WI38 (cell line): ENCODE measurements around the gene ERCC3.

Experiments
- H3K4me3 ChIP-seq: 2 replicates; pipeline ENCODE4 v1.5.1; 2011; ENCODE audit warnings: low read depth, mild to moderate bottlenecking, control low read depth, low read length
- CTCF ChIP-seq: IDR thresholded peaks from 2 replicates; pipeline ENCODE4 v1.5.1; 2012; ENCODE audit warnings: low read depth, mild to moderate bottlenecking, control low read depth, low read length

The ERCC3 gene

GRCh38 chr2:127279781-127280180 lies 14.2 kb downstream of the ERCC3 start:
- no peak for TF ChIP-seq CTCF

GRCh38 chr2:127278959-127279358 lies 15.0 kb downstream of the ERCC3 start:
- no peak for TF ChIP-seq CTCF
- H3K4me3 ChIP-seq: no peak overlapping the region

More at GRCh38 chr2:127279781-127280180, 14.2 kb downstream of the ERCC3 start:
- no peak overlapping the region for H3K4me3 ChIP-seq

- no peak overlapping the region for H3K4me3 ChIP-seq
- no peak for TF ChIP-seq CTCF
Observed at GRCh38 chr2:127277028-127277427, 16.9 kb downstream of the ERCC3 start.

- no peak for TF ChIP-seq CTCF
- no peak overlapping the region for H3K4me3 ChIP-seq
Observed at GRCh38 chr2:127275789-127276188, 18.2 kb downstream of the ERCC3 start.

GRCh38 chr2:127275356-127275755 lies 18.6 kb downstream of the ERCC3 start:
- H3K4me3 ChIP-seq: no peak overlapping the region
- no peak for TF ChIP-seq CTCF

- no peak for TF ChIP-seq CTCF
- H3K4me3 ChIP-seq: no peak overlapping the region
Observed at GRCh38 chr2:127270663-127271062, 23.3 kb downstream of the ERCC3 start.

- no peak overlapping the region for H3K4me3 ChIP-seq
- TF ChIP-seq CTCF: no peak
Observed at GRCh38 chr2:127261804-127262406, 32.0 kb downstream of the ERCC3 start.
